A172 (cell line): Measurements from ENCODE around the gene SSRP1. TPM values are rescaled to one million over a fixed set of nuclear protein-coding genes. Genes with fewer than 3 reads are reported as not detected.
"Not testable (repeated sequence)": the region's sequence is repeated elsewhere in the genome, so short reads cannot be mapped to it uniquely, and the experiment has no call there.

ENCODE experiments used
- DNase-seq: peaks from one replicate; pipeline ENCODE4 v3.0.0-alpha.2; 2015; ENCODE audit warnings: low spot score
- total RNA-seq: library from RNA; depleted of rRNA; stranded (reverse); fragments of >200 nt; shearing (Covaris generic); gene quantifications from 2 replicates; pipeline ENCODE4 v1.2.3, GENCODE V29; 2014; rRNA removed

Gene SSRP1
- 146 and 167 TPM in 2 replicates for total RNA-seq

DNA sequence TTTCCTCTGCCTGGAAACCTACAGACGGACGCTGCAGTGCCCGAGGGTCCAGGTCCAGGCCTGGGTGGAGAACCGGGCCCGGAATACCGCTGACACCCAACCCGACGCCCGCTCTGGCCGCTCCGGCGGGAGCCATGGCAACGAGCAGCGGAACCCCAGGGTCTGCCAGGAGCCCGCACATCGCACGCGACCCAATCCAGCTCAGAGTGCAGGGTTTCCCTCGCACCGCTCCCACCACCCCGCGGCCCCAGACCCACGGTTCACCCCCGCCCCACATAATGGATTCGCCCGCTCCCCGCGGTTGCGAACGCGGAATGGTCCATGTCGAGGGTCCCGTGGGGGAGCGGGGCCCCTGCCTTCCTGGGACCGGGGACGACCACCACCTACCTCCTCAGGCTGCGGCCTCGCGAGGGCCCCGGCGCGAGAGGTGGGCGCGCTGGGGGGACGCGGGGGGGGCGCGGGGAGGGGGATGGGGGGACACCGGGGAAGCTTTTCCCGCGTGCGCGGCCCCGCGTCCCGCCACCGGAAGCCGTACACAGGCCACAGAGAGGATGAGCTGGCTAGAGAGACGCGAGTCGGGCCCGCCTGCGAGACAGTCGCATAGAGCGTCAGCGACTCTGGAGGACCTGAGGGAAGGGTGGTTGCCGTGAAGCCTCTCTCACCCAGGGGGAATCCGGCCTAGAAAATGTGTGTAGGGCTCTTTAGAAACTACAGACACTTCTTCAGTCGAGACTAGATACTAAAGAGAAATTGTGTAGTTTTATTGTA lies at the start of gene SSRP1:
SSRP1 (minus strand) TSS at position 550 of the 768 bp plus-strand sequence. CDS start 771 bp downstream, outside the sequence.
- peak; percentile 78 for DNase-seq

GRCh38 chr11:57380975-57381374 lies 45.3 kb upstream of the SSRP1 start, which contains the start of gene PRG3:
Gene PRG3 (minus strand): TSS chr11:57381150. CDS start chr11:57380708, 442 bp downstream.
- DNase-seq: no peak

DNA sequence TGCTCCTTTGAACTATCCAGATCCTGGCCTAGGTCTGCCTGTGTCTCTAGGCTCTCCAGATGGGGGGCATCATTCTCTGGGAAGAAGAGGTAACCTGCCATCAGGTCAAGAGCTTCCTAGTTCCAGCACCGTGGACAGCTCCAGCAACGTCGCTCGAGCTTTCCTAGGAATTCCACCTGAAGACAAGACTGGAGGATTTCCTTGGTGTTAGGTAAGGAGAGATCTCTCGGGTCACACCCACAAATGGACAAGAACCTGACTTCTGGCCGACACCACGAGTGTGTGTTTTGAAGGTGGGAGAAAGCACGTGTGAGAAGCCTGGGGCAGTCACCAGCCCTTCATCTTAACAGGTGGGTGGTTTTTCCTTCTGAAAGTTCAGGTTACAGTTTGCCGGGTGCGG lies 44.0 kb upstream of the SSRP1 start:
- peak; percentile 19 for DNase-seq

- no peak for DNase-seq
Measured at GRCh38 chr11:57378186-57378585, 42.5 kb upstream of the SSRP1 start.

DNA sequence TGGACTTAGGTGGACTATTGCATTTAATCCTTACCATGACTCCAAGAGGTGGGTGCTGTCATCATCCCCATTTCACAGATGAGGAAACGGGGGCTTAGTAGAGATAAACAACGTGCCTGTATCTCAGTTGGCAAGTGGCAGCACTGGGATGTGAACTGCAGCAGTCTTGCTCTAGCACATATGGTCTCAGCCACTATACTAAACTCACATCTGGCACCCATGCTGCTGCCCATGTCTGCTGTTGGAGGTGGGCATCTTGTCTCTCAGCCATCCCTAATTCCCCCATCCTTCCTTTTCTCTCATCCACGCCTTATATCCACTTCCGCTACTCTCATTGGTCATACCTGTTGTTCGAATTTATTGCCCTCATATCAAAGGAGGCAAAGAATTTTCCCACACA lies 41.4 kb upstream of the SSRP1 start:
- DNase-seq: no peak

DNA sequence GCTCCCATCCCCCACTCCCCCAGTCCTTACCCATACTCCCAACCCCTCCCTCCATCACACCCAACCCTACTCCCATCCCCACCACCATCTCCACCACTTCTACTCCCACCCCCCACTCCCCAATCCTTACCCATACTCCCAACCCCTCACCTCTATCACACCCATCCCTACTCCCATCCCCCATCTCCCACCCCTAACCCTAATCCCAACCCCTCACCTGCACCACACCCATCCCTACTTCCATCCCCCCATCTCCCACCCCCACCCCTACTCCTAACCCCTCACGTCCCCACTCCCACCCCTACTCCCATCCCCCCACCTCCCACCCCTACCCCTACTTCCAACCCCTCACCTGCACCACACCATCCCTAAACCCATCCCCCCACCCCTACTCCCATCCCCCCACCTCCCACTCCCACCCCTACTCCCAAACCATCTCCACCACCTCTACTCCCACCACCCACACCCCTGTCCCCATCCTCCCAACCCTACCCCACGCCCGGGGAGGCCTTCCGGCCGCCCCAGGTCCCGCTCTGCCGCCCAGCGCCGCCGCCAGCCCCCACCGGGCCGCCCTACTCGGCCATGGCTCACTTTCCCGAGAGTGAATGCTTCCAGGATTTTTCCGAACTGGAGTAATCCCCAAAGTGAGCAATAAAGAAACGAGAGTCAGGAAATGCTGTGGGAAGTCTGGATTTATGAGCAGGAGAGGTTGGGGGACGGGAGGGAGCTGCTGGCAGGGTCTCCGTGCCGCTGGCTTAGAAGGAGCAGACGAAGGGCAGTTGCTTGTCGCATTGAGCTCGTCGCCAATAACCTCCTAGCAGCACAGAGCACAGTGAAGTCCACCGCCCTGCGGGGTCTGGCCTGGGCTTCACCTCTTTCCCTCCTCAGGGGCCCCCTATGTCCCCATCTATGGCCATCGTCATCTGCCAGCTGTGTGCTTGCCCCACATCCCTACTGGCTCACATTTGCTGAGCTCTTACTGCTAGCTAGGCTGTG lies 40.7 kb upstream of the SSRP1 start:
- DNase-seq: no peak

- DNase-seq: no peak
Measured at GRCh38 chr11:57375490-57375889, 39.8 kb upstream of the SSRP1 start.

DNA sequence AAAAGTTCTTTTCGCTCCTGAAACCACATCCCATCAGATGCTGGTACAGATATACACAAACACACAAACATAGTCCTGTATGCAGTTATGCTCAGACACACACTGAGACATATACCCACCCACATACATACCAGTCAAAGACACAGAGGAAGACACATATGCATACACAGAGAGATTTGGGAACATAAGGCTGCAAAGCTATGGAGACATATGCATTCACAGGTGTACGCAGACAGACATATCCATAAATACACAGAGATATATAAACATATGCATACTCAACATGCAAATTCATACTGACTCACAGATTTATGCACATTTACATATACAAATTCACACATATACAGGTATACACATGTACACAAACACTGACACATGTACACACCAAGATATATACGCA lies 39.3 kb upstream of the SSRP1 start:
- no peak for DNase-seq

GRCh38 chr11:57373146-57373545 lies 37.5 kb upstream of the SSRP1 start:
- DNase-seq: no peak

- DNase-seq: no peak
Measured at GRCh38 chr11:57370941-57371340, 35.2 kb upstream of the SSRP1 start.

- DNase-seq: no peak
Measured at GRCh38 chr11:57370251-57370650, 34.6 kb upstream of the SSRP1 start.

GRCh38 chr11:57368845-57369232 lies 33.1 kb upstream of the SSRP1 start:
- no peak for DNase-seq

DNA sequence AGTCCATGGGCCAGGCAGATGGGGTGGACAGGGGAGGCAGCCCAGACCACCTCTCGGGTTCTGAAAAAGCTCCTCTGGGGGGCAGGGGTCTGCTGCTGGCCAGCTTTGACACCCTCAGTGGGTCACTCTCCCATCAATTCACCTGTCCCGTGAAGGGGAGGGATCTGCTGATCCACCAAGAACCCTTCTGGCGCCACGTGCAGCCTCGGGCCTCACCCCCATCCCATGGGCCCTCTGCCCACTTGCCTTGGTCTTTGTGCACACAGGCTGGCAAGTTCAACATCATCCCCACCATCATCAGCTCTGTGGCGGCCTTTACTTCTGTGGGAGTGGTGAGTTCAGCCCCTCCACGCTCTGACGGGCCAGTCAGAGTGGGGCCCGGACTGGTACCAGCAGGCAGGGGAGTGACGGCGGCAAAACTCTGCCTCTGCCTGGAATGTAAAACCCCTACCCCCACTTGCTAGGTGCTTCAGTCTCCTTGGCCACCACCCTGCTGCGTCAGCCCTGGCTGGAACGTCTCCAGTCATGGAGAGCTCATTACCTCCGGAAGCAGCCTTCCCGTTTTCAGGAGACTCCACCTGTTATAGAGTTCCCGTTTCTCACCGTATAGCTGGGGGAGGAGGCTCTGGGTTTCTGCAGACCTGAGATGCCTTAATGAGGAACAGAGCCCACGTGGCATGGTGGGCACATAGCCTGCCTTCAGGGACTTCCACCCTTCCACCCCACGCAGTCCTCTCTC lies 32.6 kb upstream of the SSRP1 start:
- no peak for DNase-seq

DNA sequence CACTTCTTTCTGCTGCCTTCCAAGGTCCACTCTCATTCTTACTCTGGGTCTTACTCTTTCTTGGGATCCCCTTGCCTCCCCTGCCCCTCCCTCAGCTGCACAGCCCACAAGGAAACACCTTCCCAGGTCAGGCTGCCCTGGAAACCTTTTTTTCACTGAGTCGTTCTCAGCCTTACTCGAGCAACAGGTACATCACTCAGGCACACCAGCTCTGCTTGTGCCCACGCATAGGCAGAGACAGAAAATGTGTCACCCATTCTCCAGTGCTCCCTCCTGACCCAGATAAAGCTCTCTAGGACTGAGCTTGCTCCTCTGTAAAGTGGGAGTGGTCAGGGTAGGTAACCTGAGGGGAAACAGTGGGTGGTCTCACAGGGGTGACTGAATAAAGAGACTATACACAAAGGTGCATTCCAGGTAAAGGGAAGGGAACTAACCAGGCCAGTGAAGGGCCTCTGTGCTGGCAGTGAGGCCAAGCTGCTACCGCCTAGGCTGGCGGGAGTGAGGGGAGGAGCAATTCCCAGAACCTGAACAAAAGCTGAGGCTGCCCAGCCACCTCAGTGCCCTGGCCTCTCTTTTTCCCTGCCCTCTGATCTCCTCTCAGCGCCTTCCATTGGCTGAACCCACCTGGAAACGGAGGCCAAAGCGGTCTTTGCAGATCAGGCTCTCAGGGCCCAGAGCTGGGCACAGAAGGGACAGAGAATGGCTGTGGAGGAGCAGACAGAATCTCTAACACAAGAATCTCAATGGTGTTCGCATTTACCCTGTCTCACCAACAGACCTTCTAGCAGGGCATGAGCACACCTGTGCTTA lies 29.4 kb upstream of the SSRP1 start:
- no peak for DNase-seq

- no peak for DNase-seq
Measured at GRCh38 chr11:57363131-57364080, 27.7 kb upstream of the SSRP1 start.

GRCh38 chr11:57361926-57362325 lies 26.2 kb upstream of the SSRP1 start:
- DNase-seq: no peak

- not testable (repeated sequence) for DNase-seq
Measured at GRCh38 chr11:57361420-57361819, 25.7 kb upstream of the SSRP1 start.

- DNase-seq: no peak
Measured at GRCh38 chr11:57360991-57361390, 25.3 kb upstream of the SSRP1 start.

DNA sequence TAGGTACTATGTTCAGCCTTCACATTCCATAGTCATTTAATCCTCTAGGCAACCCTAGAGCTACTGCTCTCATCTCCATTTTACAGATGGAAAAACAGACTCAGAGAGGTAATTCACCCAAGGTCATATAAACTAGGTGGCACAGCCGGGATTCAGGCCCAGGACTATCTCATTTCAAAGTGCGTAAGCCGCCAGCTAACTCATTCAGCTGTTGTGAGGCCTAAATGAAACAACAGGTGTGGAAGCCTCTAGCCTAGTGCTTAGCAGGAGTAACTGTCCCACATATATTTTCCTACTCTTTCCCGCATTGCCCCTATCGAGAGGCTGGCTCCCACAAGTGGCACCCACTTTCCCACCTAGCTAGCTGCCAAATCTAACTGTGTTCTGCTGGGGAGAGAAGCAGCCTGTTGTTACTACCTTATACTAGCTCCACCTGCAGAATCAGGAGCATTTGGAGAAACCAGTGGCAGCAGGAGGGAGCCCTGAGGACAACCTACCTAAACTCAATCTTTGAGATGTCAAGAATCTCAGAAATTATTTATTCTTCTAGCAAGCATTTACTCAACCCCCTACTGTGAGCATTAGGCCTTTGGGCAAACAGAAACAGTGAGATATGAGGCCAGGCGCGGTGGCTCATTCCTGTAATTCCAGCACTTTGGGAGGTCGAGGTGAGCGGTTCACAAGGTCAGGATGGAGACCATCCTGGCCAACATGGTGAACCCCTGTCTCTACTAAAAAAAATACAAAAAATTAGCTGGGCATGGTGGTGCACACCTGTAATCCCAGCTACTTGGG lies 24.4 kb upstream of the SSRP1 start:
- no peak for DNase-seq
